GM23248 (cell line): ENCODE results near the gene TRAK1.

Experiments
- EZH2 ChIP-seq: fragments of 200-600 bp; sonication (generic); IDR thresholded peaks from 2 replicates; pipeline ENCODE4 v1.6.1; 2018; ENCODE audit warnings: antibody characterized with exemption, mild to moderate bottlenecking; ENCODE audit not compliant: insufficient read depth, poor library complexity, severe bottlenecking
- EZH2phosphoT487 ChIP-seq: fragments of 200-600 bp; sonication (generic); IDR thresholded peaks from 2 replicates; pipeline ENCODE4 v1.6.1; 2018; ENCODE audit warnings: antibody characterized with exemption, moderate library complexity, mild to moderate bottlenecking, low read depth; ENCODE audit not compliant: insufficient read depth

DNA sequence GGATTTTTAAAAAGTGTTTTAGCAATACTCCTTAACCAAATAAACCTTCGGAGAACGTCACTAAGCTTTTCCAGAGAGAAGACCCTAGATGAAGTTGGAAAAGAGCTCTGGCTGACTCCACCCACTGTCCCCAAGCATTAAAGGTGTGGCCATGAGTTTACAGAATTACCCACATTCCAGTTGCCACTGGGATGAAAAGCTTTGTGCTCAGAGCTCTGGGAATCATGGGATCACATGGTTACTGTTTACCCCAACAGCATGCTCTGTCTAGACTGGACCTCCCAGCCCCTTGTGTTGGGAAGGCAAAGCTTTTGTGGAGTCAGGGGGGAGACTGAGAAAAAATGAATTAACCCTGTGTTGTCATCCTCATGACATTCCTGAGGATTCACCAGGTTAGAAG, 119.6 kb downstream of the TRAK1 start:
- no peak for TF ChIP-seq EZH2
- TF ChIP-seq EZH2phosphoT487, result no peak
